Suprapubic skin (tissue), 4 donors: ENCODE measurements around the gene NTM. TPM values are rescaled to one million over a fixed set of nuclear protein-coding genes. Genes with fewer than 3 reads are reported as not detected.

Experiments
- DNase-seq, 2 donors: peaks; one replicate each; pipeline ENCODE4 v3.0.0-alpha.2; 2019; ENCODE audit warnings: low spot score in 2 of 2
- H3K27ac ChIP-seq: fragments of 200-600 bp; sonication (generic); one replicate; pipeline ENCODE4 v1.5.1; 2019
- H3K27me3 ChIP-seq: fragments of 200-600 bp; sonication (generic); one replicate; pipeline ENCODE4 v1.5.1; 2019
- H3K36me3 ChIP-seq: fragments of 200-600 bp; sonication (generic); one replicate; pipeline ENCODE4 v1.5.1; 2019
- H3K4me1 ChIP-seq: fragments of 200-600 bp; sonication (generic); one replicate; pipeline ENCODE4 v1.5.1; 2019
- H3K4me3 ChIP-seq: fragments of 200-600 bp; sonication (generic); one replicate; pipeline ENCODE4 v1.5.1; 2019; ENCODE audit warnings: mild to moderate bottlenecking
- H3K9me3 ChIP-seq: fragments of 200-600 bp; sonication (generic); one replicate; pipeline ENCODE4 v1.5.1; 2019
- CTCF ChIP-seq, 2 donors: fragments of 200-600 bp in 1 of 2; fragments of 450-650 bp in 1 of 2; sonication (generic) in 1 of 2; IDR thresholded peaks; one replicate each; pipeline ENCODE4 v1.5.1; 2016 to 2019; ENCODE audit warnings: antibody characterized with exemption in 2 of 2, mild to moderate bottlenecking in 1 of 2, moderate library complexity in 1 of 2
- EP300 ChIP-seq: sonication (generic); formaldehyde crosslinking; IDR thresholded peaks from one replicate; pipeline ENCODE4 v1.6.1; 2017; ENCODE audit warnings: antibody characterized with exemption
- POLR2A ChIP-seq, 2 donors: fragments of 450-650 bp; IDR thresholded peaks; one replicate each; pipeline ENCODE4 v1.6.1; 2017; ENCODE audit warnings: antibody characterized with exemption in 2 of 2, mild to moderate bottlenecking in 2 of 2, moderate library complexity in 2 of 2
- POLR2AphosphoS5 ChIP-seq, 3 donors: sonication (generic); formaldehyde crosslinking; IDR thresholded peaks; one replicate each; pipeline ENCODE4 v1.6.1; 2017; ENCODE audit warnings: antibody characterized with exemption in 3 of 3
- WGBS: methylation state at CpG from one replicate; pipeline ENCODE4 v1.1.5; 2018; 5-methylcytosine and 5-hydroxymethylcytosine counted together
- total RNA-seq, 4 donors: library from RNA; depleted of rRNA; stranded (reverse); fragments of >200 nt; gene quantifications; one replicate each; pipeline ENCODE4 v1.1.0, GENCODE V29; 2016

NTM gene
- total RNA-seq, 4 donors from 2014 or later, result 0.19 to 19.1 (median 2.1) TPM

GRCh38 chr11:132134322-132134721 lies 763.9 kb downstream of the NTM start:
- peaks cover 3% of the 10 kb centered on the region for H3K27me3 ChIP-seq
- no peaks in the 10 kb centered on the region for H3K9me3 ChIP-seq
- no peak overlapping the region for H3K4me3 ChIP-seq
- no peaks in the 10 kb centered on the region for H3K4me1 ChIP-seq
- TF ChIP-seq POLR2AphosphoS5 (IDR thresholded peaks at IDR 0.05), result no peak
- TF ChIP-seq POLR2A (IDR thresholded peaks at IDR 0.05), result no peak
- no peak for TF ChIP-seq CTCF (IDR thresholded peaks at IDR 0.05)
- no peak for TF ChIP-seq EP300
- no peak for DNase-seq
- 82% methylated on average over 5 of the region's 5 CpGs for WGBS
- no peak overlapping the region for H3K27ac ChIP-seq
- no peaks in the 10 kb centered on the region for H3K36me3 ChIP-seq

GRCh38 chr11:132137289-132137980 lies 767.0 kb downstream of the NTM start:
- Histone ChIP-seq H3K9me3 (no peaks in the 10 kb centered on the region), H3K4me3 (no peak overlapping the region), H3K4me1 (no peaks in the 10 kb centered on the region), H3K27me3 (no peaks in the 10 kb centered on the region), H3K36me3 (no peaks in the 10 kb centered on the region), H3K27ac (no peak overlapping the region)
- no peak for DNase-seq
- TF ChIP-seq CTCF (IDR thresholded peaks at IDR 0.05) (no peak), EP300 (no peak), POLR2A (IDR thresholded peaks at IDR 0.05) (no peak), POLR2AphosphoS5 (IDR thresholded peaks at IDR 0.05) (no peak)
- WGBS, result 93% methylated on average over 12 of the region's 12 CpGs

GRCh38 chr11:132137981-132138313 lies 767.5 kb downstream of the NTM start:
- TF ChIP-seq EP300 (no peak), CTCF (IDR thresholded peaks at IDR 0.05) (no peak), POLR2A (IDR thresholded peaks at IDR 0.05) (no peak), POLR2AphosphoS5 (IDR thresholded peaks at IDR 0.05) (no peak)
- H3K27ac ChIP-seq, result no peak overlapping the region
- WGBS, result 64% methylated on average over 3 of the region's 3 CpGs
- H3K27me3 ChIP-seq, result no peaks in the 10 kb centered on the region
- H3K9me3 ChIP-seq, result no peaks in the 10 kb centered on the region
- H3K4me1 ChIP-seq, result no peaks in the 10 kb centered on the region
- no peak for DNase-seq
- no peaks in the 10 kb centered on the region for H3K36me3 ChIP-seq
- no peak overlapping the region for H3K4me3 ChIP-seq

GRCh38 chr11:132139181-132139580 lies 768.8 kb downstream of the NTM start:
- WGBS, result 67% methylated on average over 2 of the region's 2 CpGs

GRCh38 chr11:132140056-132140455 lies 769.6 kb downstream of the NTM start:
- 71% methylated on average over 3 of the region's 3 CpGs for WGBS
- no peaks in the 10 kb centered on the region for H3K36me3 ChIP-seq
- TF ChIP-seq CTCF (IDR thresholded peaks at IDR 0.05), result no peak
- no peak for TF ChIP-seq EP300
- no peak for TF ChIP-seq POLR2AphosphoS5 (IDR thresholded peaks at IDR 0.05)
- TF ChIP-seq POLR2A (IDR thresholded peaks at IDR 0.05), result no peak

More at GRCh38 chr11:132139181-132139580, 768.8 kb downstream of the NTM start:
- no peak overlapping the region for H3K27ac ChIP-seq
- no peaks in the 10 kb centered on the region for H3K4me1 ChIP-seq
- H3K9me3 ChIP-seq, result no peaks in the 10 kb centered on the region
- no peak overlapping the region for H3K4me3 ChIP-seq
- H3K27me3 ChIP-seq, result no peaks in the 10 kb centered on the region
- no peak for DNase-seq
- TF ChIP-seq POLR2A (IDR thresholded peaks at IDR 0.05), result no peak
- TF ChIP-seq CTCF (IDR thresholded peaks at IDR 0.05), result no peak
- no peak for TF ChIP-seq POLR2AphosphoS5 (IDR thresholded peaks at IDR 0.05)
- TF ChIP-seq EP300, result no peak
- H3K36me3 ChIP-seq, result no peaks in the 10 kb centered on the region

More at GRCh38 chr11:132140056-132140455, 769.6 kb downstream of the NTM start:
- DNase-seq, result no peak
- no peak overlapping the region for H3K4me3 ChIP-seq
- H3K4me1 ChIP-seq, result no peaks in the 10 kb centered on the region
- no peak overlapping the region for H3K27ac ChIP-seq
- H3K27me3 ChIP-seq, result no peaks in the 10 kb centered on the region
- no peaks in the 10 kb centered on the region for H3K9me3 ChIP-seq
